Activated naive CD4-positive, alpha-beta T cell treated with anti-CD3 and anti-CD28 coated beads for 36 hours (primary cell): Measurements from ENCODE around the gene FRAS1. TPM values are rescaled to one million over a fixed set of nuclear protein-coding genes. Genes with fewer than 3 reads are reported as not detected.
"Not testable (repeated sequence)": the region's sequence is repeated elsewhere in the genome, so short reads cannot be mapped to it uniquely, and the experiment has no call there.

Experiments
- CTCF ChIA-PET: fragments of 350-600 bp; sonication (Branson Sonifier 250); formaldehyde crosslinking; loops from one replicate; lab custom pipeline; 2021; ENCODE audit warnings: antibody characterized with exemption; lab: Charles Lee
- DNase-seq: peaks from one replicate; pipeline ENCODE4 v3.0.0-alpha.2; 2020
- H3K27ac Mint-ChIP-seq: one replicate; pipeline ENCODE4 v1.8.0; 2021; ENCODE audit warnings: mild to moderate bottlenecking, mixed read lengths
- H3K27me3 Mint-ChIP-seq: one replicate; pipeline ENCODE4 v1.8.0; 2021; ENCODE audit warnings: low read depth, mixed read lengths
- H3K36me3 Mint-ChIP-seq: one replicate; pipeline ENCODE4 v1.8.0; 2021; ENCODE audit warnings: low read depth, mixed read lengths
- H3K4me1 Mint-ChIP-seq: one replicate; pipeline ENCODE4 v1.8.0; 2021; ENCODE audit warnings: low read depth, mixed read lengths
- H3K4me3 Mint-ChIP-seq: one replicate; pipeline ENCODE4 v1.8.0; 2021; ENCODE audit warnings: mild to moderate bottlenecking, moderate library complexity, mixed read lengths
- H3K9me3 Mint-ChIP-seq: one replicate; pipeline ENCODE4 v1.8.0; 2021; ENCODE audit warnings: mixed read lengths
- intact Hi-C: fragments of 100-400 bp; cut with micrococcal nuclease; formaldehyde crosslinking; loops from one replicate; pipeline ENCODE4 v1.15.1; 2023
- total RNA-seq, 2 experiments: library from RNA; stranded (reverse); gene quantifications; one replicate each; pipeline ENCODE4 v1.2.3, GENCODE V29; 2021

Gene FRAS1
- total RNA-seq, 2 experiments from 2014 or later, result not detected

GRCh38 chr4:78165758-78166157 lies 108.6 kb downstream of the FRAS1 start:
- H3K4me1 Mint-ChIP-seq, result no peaks in the 10 kb centered on the region
- H3K27me3 Mint-ChIP-seq, result peaks cover 7% of the 10 kb centered on the region
- no peaks in the 10 kb centered on the region for H3K36me3 Mint-ChIP-seq
- no peak overlapping the region for H3K27ac Mint-ChIP-seq
- CTCF ChIA-PET, result no interaction called here
- H3K9me3 Mint-ChIP-seq, result no peaks in the 10 kb centered on the region
- no peak for DNase-seq
- intact Hi-C loops, result no loop called here
- no peak overlapping the region for H3K4me3 Mint-ChIP-seq

- no peaks in the 10 kb centered on the region for H3K4me1 Mint-ChIP-seq
- no peaks in the 10 kb centered on the region for H3K36me3 Mint-ChIP-seq
- no peak for DNase-seq
- CTCF ChIA-PET, result no interaction called here
- H3K9me3 Mint-ChIP-seq, result no peaks in the 10 kb centered on the region
- H3K4me3 Mint-ChIP-seq, result no peak overlapping the region
- peaks cover 6% of the 10 kb centered on the region for H3K27me3 Mint-ChIP-seq
- intact Hi-C loops, result no loop called here
- H3K27ac Mint-ChIP-seq, result no peak overlapping the region
Measured at GRCh38 chr4:78166622-78167021, 109.5 kb downstream of the FRAS1 start.

- no peak overlapping the region for H3K4me3 Mint-ChIP-seq
- no peaks in the 10 kb centered on the region for H3K9me3 Mint-ChIP-seq
- CTCF ChIA-PET, result interaction anchor here (0.9 kb wide), 1 partner anchor 17 kb away, joined by 3 read pairs; no protein-coding TSS in a partner anchor
- no peak overlapping the region for H3K27ac Mint-ChIP-seq
- intact Hi-C loops, result no loop called here
- DNase-seq, result no peak
- H3K36me3 Mint-ChIP-seq, result no peaks in the 10 kb centered on the region
- H3K27me3 Mint-ChIP-seq, result peaks cover 6% of the 10 kb centered on the region
- H3K4me1 Mint-ChIP-seq, result no peaks in the 10 kb centered on the region
Measured at GRCh38 chr4:78167510-78167909, 110.4 kb downstream of the FRAS1 start.

GRCh38 chr4:78168029-78168428 lies 110.9 kb downstream of the FRAS1 start:
- DNase-seq, result no peak
- Mint-ChIP-seq H3K4me3 (no peak overlapping the region), H3K27me3 (peaks cover 6% of the 10 kb centered on the region), H3K36me3 (no peaks in the 10 kb centered on the region), H3K4me1 (no peaks in the 10 kb centered on the region), H3K27ac (no peak overlapping the region), H3K9me3 (no peaks in the 10 kb centered on the region)
- intact Hi-C loops, result no loop called here
- CTCF ChIA-PET, result interaction anchor here (0.9 kb wide), 1 partner anchor 17 kb away, joined by 3 read pairs; no protein-coding TSS in a partner anchor

- intact Hi-C loops, result no loop called here
- Mint-ChIP-seq H3K27ac (no peak overlapping the region), H3K4me3 (no peak overlapping the region), H3K4me1 (no peaks in the 10 kb centered on the region), H3K36me3 (no peaks in the 10 kb centered on the region), H3K27me3 (peaks cover 7% of the 10 kb centered on the region), H3K9me3 (no peaks in the 10 kb centered on the region)
- no peak for DNase-seq
- CTCF ChIA-PET, result no interaction called here
Measured at GRCh38 chr4:78169728-78170127, 112.6 kb downstream of the FRAS1 start.

GRCh38 chr4:78171482-78171881 lies 114.4 kb downstream of the FRAS1 start:
- Mint-ChIP-seq H3K36me3 (no peaks in the 10 kb centered on the region), H3K9me3 (no peaks in the 10 kb centered on the region), H3K4me3 (no peak overlapping the region), H3K27me3 (peaks cover 7% of the 10 kb centered on the region), H3K4me1 (no peaks in the 10 kb centered on the region), H3K27ac (no peak overlapping the region)
- CTCF ChIA-PET, result interaction anchor here (0.7 kb wide), 1 partner anchor 82 kb away, joined by 3 read pairs; no protein-coding TSS in a partner anchor
- no peak for DNase-seq
- intact Hi-C loops, result no loop called here

GRCh38 chr4:78174891-78175290 lies 117.8 kb downstream of the FRAS1 start:
- no peaks in the 10 kb centered on the region for H3K4me1 Mint-ChIP-seq
- H3K4me3 Mint-ChIP-seq, result no peak overlapping the region
- no peaks in the 10 kb centered on the region for H3K36me3 Mint-ChIP-seq
- no peaks in the 10 kb centered on the region for H3K9me3 Mint-ChIP-seq
- DNase-seq, result no peak
- peaks cover 9% of the 10 kb centered on the region for H3K27me3 Mint-ChIP-seq
- no peak overlapping the region for H3K27ac Mint-ChIP-seq
- intact Hi-C loops, result no loop called here
- CTCF ChIA-PET, result no interaction called here

- Mint-ChIP-seq H3K4me1 (no peaks in the 10 kb centered on the region), H3K27ac (no peak overlapping the region), H3K9me3 (no peaks in the 10 kb centered on the region), H3K4me3 (no peak overlapping the region), H3K27me3 (peaks cover 4% of the 10 kb centered on the region), H3K36me3 (no peaks in the 10 kb centered on the region)
- CTCF ChIA-PET, result no interaction called here
- intact Hi-C loops, result no loop called here
- no peak for DNase-seq
Measured at GRCh38 chr4:78179196-78179595, 122.1 kb downstream of the FRAS1 start.

- H3K27me3 Mint-ChIP-seq, H3K4me3 Mint-ChIP-seq, CTCF ChIA-PET, DNase-seq, intact Hi-C loops, H3K4me1 Mint-ChIP-seq, H3K9me3 Mint-ChIP-seq, H3K27ac Mint-ChIP-seq, H3K36me3 Mint-ChIP-seq: not testable (repeated sequence)
Measured at GRCh38 chr4:78181681-78182234, 124.6 kb downstream of the FRAS1 start.

GRCh38 chr4:78184584-78184983 lies 127.5 kb downstream of the FRAS1 start:
- CTCF ChIA-PET, result interaction anchor here (0.8 kb wide), 1 partner anchor 17 kb away, joined by 3 read pairs; no protein-coding TSS in a partner anchor

GRCh38 chr4:78185117-78185516 lies 128.0 kb downstream of the FRAS1 start:
- intact Hi-C loops, result no loop called here
- no peak for DNase-seq
- Mint-ChIP-seq H3K27me3 (no peaks in the 10 kb centered on the region), H3K9me3 (no peaks in the 10 kb centered on the region), H3K4me1 (no peaks in the 10 kb centered on the region), H3K36me3 (no peaks in the 10 kb centered on the region), H3K27ac (no peak overlapping the region), H3K4me3 (no peak overlapping the region)
- CTCF ChIA-PET, result interaction anchor here (0.8 kb wide), 1 partner anchor 17 kb away, joined by 3 read pairs; no protein-coding TSS in a partner anchor

More at GRCh38 chr4:78184584-78184983, 127.5 kb downstream of the FRAS1 start:
- Mint-ChIP-seq H3K9me3 (no peaks in the 10 kb centered on the region), H3K27me3 (no peaks in the 10 kb centered on the region), H3K36me3 (no peaks in the 10 kb centered on the region), H3K4me3 (no peak overlapping the region), H3K4me1 (no peaks in the 10 kb centered on the region), H3K27ac (no peak overlapping the region)
- intact Hi-C loops, result no loop called here
- no peak for DNase-seq

GRCh38 chr4:78186597-78187543 lies 129.7 kb downstream of the FRAS1 start:
- H3K4me3 Mint-ChIP-seq, result no peak overlapping the region
- no peak for DNase-seq
- intact Hi-C loops, result no loop called here
- H3K4me1 Mint-ChIP-seq, result no peaks in the 10 kb centered on the region
- H3K27me3 Mint-ChIP-seq, result no peaks in the 10 kb centered on the region
- CTCF ChIA-PET, result no interaction called here
- no peaks in the 10 kb centered on the region for H3K9me3 Mint-ChIP-seq
- H3K27ac Mint-ChIP-seq, result no peak overlapping the region
- H3K36me3 Mint-ChIP-seq, result no peaks in the 10 kb centered on the region
